ENCODE data around the gene IPO4. TPM values are rescaled to one million over a fixed set of nuclear protein-coding genes. Genes with fewer than 3 reads are reported as not detected.

IPO4 gene
- total and polyA plus RNA-seq, 2 of the 8 experiments (the other 6 are each of a cell fraction or from before 2014, with no cell fraction given): 55.5 to 108 TPM

DNA sequence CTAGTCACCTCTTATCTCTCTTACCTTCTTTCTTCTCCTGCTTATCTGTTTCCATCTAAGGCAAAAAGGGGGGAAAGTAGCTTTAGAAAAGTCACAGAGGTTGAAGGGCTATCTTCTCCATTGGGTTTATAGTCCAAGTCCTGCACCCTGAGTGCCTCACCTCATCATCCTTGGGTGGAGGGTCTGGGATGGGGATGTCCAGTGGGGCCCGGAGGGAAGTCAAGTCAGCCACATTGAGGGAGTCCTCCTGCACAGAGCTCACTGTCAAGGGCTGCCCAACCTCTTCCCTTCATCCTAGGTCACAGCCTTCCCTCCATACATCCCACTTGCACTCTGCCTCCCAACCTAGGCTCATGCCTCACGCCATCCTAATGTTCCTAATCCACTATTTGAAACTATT is 43.4 kb downstream of the IPO4 start:
- DNase-seq (ENCODE audit: low read depth in 1 of 2, low spot score in 2 of 2): no peak
- 84% methylated on average over 2 of the region's 2 CpGs; no CpG with 5 or more reads in 1 of the 2 experiments for WGBS, 2 experiments (ENCODE audit: extremely low coverage in 1 of 2, insufficient coverage in 1 of 2, insufficient read length in 1 of 2, insufficient replicate concordance in 2 of 2, low coverage in 1 of 2, low lambda C conversion rate in 2 of 2, missing lambda C conversion rate in 1 of 2)
- H2BK120ac ChIP-seq (replicated peaks; ENCODE audit: low read depth, low read length): no peak overlapping the region
- H3K4me3 ChIP-seq (ENCODE audit: extremely low read depth in 1 of 4, insufficient read depth in 2 of 4, low read depth in 3 of 4, low read length in 4 of 4): peak overlapping the region in 1 of 4 experiments; percentile 98; a peak in 1 of 8 replicates
- no peak overlapping the region for H2BK5ac ChIP-seq (ENCODE audit: low read depth, low read length)
- H2AK5ac ChIP-seq (ENCODE audit: low read depth, low read length): no peak overlapping the region
- H2BK15ac ChIP-seq (ENCODE audit: low read length): no peak overlapping the region
- H4K8ac ChIP-seq (ENCODE audit: extremely low read depth, insufficient read depth, low read length): no peak overlapping the region
- H4K20me1 ChIP-seq (replicated peaks in 1 of 2; ENCODE audit: control insufficient read depth in 1 of 2, insufficient read depth in 2 of 2, low read length in 2 of 2): peaks cover 0 to 12% of the 10 kb centered on the region in 2 experiments
- peaks cover 0 to 28% of the 10 kb centered on the region in 2 experiments; a peak in 3 of 4 replicates for H3K79me2 ChIP-seq (ENCODE audit: control insufficient read depth in 1 of 2, insufficient read depth in 2 of 2, low read length in 2 of 2)
- H2AFZ ChIP-seq (ENCODE audit: low read length): no peak overlapping the region
- no peak overlapping the region for H3K23ac ChIP-seq (ENCODE audit: insufficient read length)
- peak overlapping the region in 1 of 2 experiments; percentile 83; a peak in 2 of 4 replicates for H3K4me2 ChIP-seq (ENCODE audit: insufficient read depth in 1 of 2, low read depth in 2 of 2, low read length in 2 of 2)
- no peak for FAIRE-seq
- H3K14ac ChIP-seq (ENCODE audit: insufficient read length): no peak overlapping the region
- no peak overlapping the region for H4K91ac ChIP-seq (replicated peaks; ENCODE audit: insufficient read length, low read length)
- peaks cover 0 to 10% (median 8%) of the 10 kb centered on the region in 4 experiments; a peak in 5 of 7 replicates for H3K4me1 ChIP-seq (replicated peaks in 1 of 4; ENCODE audit: control insufficient read depth in 3 of 4, insufficient read depth in 4 of 4, low read length in 3 of 4)
- peaks cover 6% of the 10 kb centered on the region; the same call in 1 of the 2 replicates for H3K79me1 ChIP-seq (ENCODE audit: low read depth, low read length)
- no peak overlapping the region for H3K9ac ChIP-seq (replicated peaks in 1 of 4; ENCODE audit: extremely low read depth in 1 of 4, low read depth in 3 of 4, low read length in 3 of 4)
- no peaks in the 10 kb centered on the region for H3K9me3 ChIP-seq (ENCODE audit: insufficient read depth in 2 of 2, low read depth in 1 of 2, low read length in 1 of 2)
- H3K36me3 ChIP-seq (ENCODE audit: control insufficient read depth in 2 of 4, insufficient read depth in 4 of 4, low read length in 3 of 4): peaks cover 4 to 18% (median 12%) of the 10 kb centered on the region in 4 experiments; a peak in 7 of 8 replicates
- no peak overlapping the region for H3K27ac ChIP-seq (ENCODE audit: low read depth, low read length)
- no peak overlapping the region for H4K5ac ChIP-seq (ENCODE audit: insufficient read length, low read depth, low read length)
- TF ChIP-seq BACH1 (IDR thresholded peaks at IDR 0.05; ENCODE audit: low read length) (no peak), SUZ12 (IDR thresholded peaks at IDR 0.05; ENCODE audit: low read length) (no peak), NANOG (IDR thresholded peaks at IDR 0.05; ENCODE audit: insufficient read depth, low read depth, low read length, poor library complexity, severe bottlenecking) (no peak), EZH2 (IDR thresholded peaks at IDR 0.05; ENCODE audit: low read depth, low read length, severe bottlenecking) (no peak), TCF12 (IDR thresholded peaks at IDR 0.05; ENCODE audit: low read depth, low read length) (no peak), POLR2A (IDR thresholded peaks at IDR 0.05; ENCODE audit: control extremely low read depth in 1 of 2, low read depth in 2 of 2, low read length in 2 of 2) (no peak), ZNF274 (IDR thresholded peaks at IDR 0.05; ENCODE audit: borderline replicate concordance, extremely low read depth, low read length) (no peak), EP300 (IDR thresholded peaks at IDR 0.05; ENCODE audit: borderline replicate concordance in 1 of 2, low read depth in 2 of 2, low read length in 2 of 2) (no peak)
- TF ChIP-seq, protein P1, sequence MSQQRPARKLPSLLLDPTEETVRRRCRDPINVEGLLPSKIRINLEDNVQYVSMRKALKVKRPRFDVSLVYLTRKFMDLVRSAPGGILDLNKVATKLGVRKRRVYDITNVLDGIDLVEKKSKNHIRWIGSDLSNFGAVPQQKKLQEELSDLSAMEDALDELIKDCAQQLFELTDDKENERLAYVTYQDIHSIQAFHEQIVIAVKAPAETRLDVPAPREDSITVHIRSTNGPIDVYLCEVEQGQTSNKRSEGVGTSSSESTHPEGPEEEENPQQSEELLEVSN (IDR thresholded peaks at IDR 0.05): no peak
- TF ChIP-seq, protein P2, sequence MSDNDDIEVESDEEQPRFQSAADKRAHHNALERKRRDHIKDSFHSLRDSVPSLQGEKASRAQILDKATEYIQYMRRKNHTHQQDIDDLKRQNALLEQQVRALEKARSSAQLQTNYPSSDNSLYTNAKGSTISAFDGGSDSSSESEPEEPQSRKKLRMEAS (IDR thresholded peaks at IDR 0.05): no peak
- peaks cover 13% of the 10 kb centered on the region for H3K23me2 ChIP-seq (ENCODE audit: low read depth, low read length)
- H3K27me3 ChIP-seq (replicated peaks in 1 of 4; ENCODE audit: control insufficient read depth in 3 of 4, extremely low read depth in 1 of 4, insufficient read depth in 3 of 4, low read length in 3 of 4): no peaks in the 10 kb centered on the region
- H3K4ac ChIP-seq (replicated peaks; ENCODE audit: insufficient read length, low read depth, low read length): no peak overlapping the region
- CTCF ChIA-PET (ENCODE audit: partially characterized antibody): interaction anchor here (0.8 to 3.0 kb wide), 4 partner anchors 8 to 87 kb away, joined by 3 to 9 read pairs (median 5); no protein-coding TSS in a partner anchor
- H3K56ac ChIP-seq (replicated peaks; ENCODE audit: insufficient read length, low read depth, low read length): no peak overlapping the region
- H2BK12ac ChIP-seq (ENCODE audit: low read depth, low read length): no peak overlapping the region
- no peak overlapping the region for H3K18ac ChIP-seq (ENCODE audit: extremely low read depth, low read length)
- POLR2A ChIA-PET (ENCODE audit: partially characterized antibody): interaction anchor here (1.3 to 9.6 kb wide), 10 partner anchors 8 to 69 kb away, joined by 3 to 86 read pairs (median 6); partner anchors contain the start of genes CHMP4A, IRF9, PSME1 and REC8
- no peak overlapping the region for H2BK20ac ChIP-seq (ENCODE audit: low read length)

Measured in H1 (cell line).